GF-D8 (cell line): ENCODE measurements around the gene MAP2K7.

Experiments used
- DNase-seq: peaks from one replicate; lab custom pipeline; 2025; lab: John Stamatoyannopoulos, UW

MAP2K7 gene

DNA sequence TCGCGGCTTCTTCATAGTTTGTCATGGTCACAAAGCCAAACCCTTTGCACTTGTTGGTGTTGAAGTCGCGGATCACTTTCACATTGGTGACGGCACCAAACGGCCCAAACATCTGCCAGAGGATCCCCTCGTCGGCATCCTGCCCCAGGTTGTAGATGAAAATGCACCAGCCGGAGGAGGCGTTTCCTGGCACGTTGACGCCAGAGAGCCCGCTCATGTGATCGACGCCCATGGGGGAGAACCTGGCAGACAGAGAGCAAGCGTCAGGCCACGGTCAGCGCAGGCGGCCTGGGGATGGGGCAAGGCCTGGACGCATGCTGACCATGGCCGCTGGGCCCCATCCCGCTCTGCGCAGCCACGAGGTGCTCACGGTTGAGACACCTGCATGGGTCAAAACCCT is 59.9 kb downstream of the MAP2K7 start:
- no peak for DNase-seq
